MM.1S (cell line): ENCODE measurements around the gene SLC39A6.

Source experiments
- DNase-seq: peaks from one replicate; pipeline ENCODE4 v3.0.0-alpha.2; 2015
- H2AFZ ChIP-seq: fragments of 300-600 bp; sonication (generic); 2 replicates; pipeline ENCODE4 v1.6.0; 2016; ENCODE audit warnings: antibody characterized with exemption, low read length
- H3F3A ChIP-seq: fragments of 300-600 bp; sonication (generic); 2 replicates; pipeline ENCODE4 v1.6.1; 2016; ENCODE audit warnings: mild to moderate bottlenecking, antibody characterized with exemption, low read length, moderate library complexity, mixed read lengths; ENCODE audit not compliant: insufficient read depth
- H3K27ac ChIP-seq: fragments of 300-600 bp; sonication (generic); 2 replicates; pipeline ENCODE4 v1.5.1; 2016; ENCODE audit warnings: mild to moderate bottlenecking, low read length
- H3K27me3 ChIP-seq: fragments of 300-600 bp; sonication (generic); replicated peaks from 2 replicates; pipeline ENCODE4 v1.6.0; 2016; ENCODE audit warnings: low read length; ENCODE audit not compliant: insufficient read depth
- H3K36me3 ChIP-seq: fragments of 300-600 bp; sonication (generic); replicated peaks from 2 replicates; pipeline ENCODE4 v1.6.1; 2016; ENCODE audit warnings: mild to moderate bottlenecking, low read length, mixed read lengths; ENCODE audit not compliant: insufficient read depth
- H3K4me1 ChIP-seq: fragments of 300-600 bp; sonication (generic); 2 replicates; pipeline ENCODE4 v1.6.1; 2016; ENCODE audit warnings: low read length, mixed read lengths
- H3K4me2 ChIP-seq: fragments of 300-600 bp; sonication (generic); 2 replicates; pipeline ENCODE4 v1.6.0; 2016; ENCODE audit warnings: low read depth, low read length
- H3K4me3 ChIP-seq: fragments of 300-600 bp; sonication (generic); 2 replicates; pipeline ENCODE4 v1.5.1; 2016; ENCODE audit warnings: low read length, mixed read lengths
- H3K79me2 ChIP-seq: fragments of 300-600 bp; sonication (generic); 2 replicates; pipeline ENCODE4 v1.6.1; 2016; ENCODE audit warnings: mixed run types, low read length, mixed read lengths
- H3K9ac ChIP-seq: fragments of 300-600 bp; sonication (generic); 2 replicates; pipeline ENCODE4 v1.6.1; 2016; ENCODE audit warnings: low read length, mixed read lengths
- H3K9me2 ChIP-seq: fragments of 300-600 bp; sonication (generic); replicated peaks from 2 replicates; pipeline ENCODE4 v1.6.1; 2016; ENCODE audit warnings: mild to moderate bottlenecking, low read length, mixed read lengths; ENCODE audit not compliant: insufficient read depth
- H3K9me3 ChIP-seq: fragments of 300-600 bp; sonication (generic); replicated peaks from 2 replicates; pipeline ENCODE4 v1.6.1; 2016; ENCODE audit warnings: mild to moderate bottlenecking, low read length, mixed read lengths; ENCODE audit not compliant: insufficient read depth
- H4K20me1 ChIP-seq: fragments of 300-600 bp; sonication (generic); 2 replicates; pipeline ENCODE4 v1.6.1; 2016; ENCODE audit warnings: mild to moderate bottlenecking, low read length, moderate library complexity, mixed read lengths; ENCODE audit not compliant: insufficient read depth
- CTCF ChIP-seq: fragments of 300-600 bp; sonication (generic); IDR thresholded peaks from 2 replicates; pipeline ENCODE4 v1.5.1; 2016; ENCODE audit warnings: antibody characterized with exemption, low read length, mixed read lengths
- EZH2 ChIP-seq: fragments of 300-600 bp; sonication (generic); optimal IDR thresholded peaks from 2 replicates; pipeline ENCODE3; 2017; ENCODE audit warnings: low read depth, mild to moderate bottlenecking, antibody characterized with exemption, low read length, mixed read lengths
- EZH2phosphoT487 ChIP-seq: fragments of 300-600 bp; sonication (generic); IDR thresholded peaks from 2 replicates; pipeline ENCODE4 v1.6.1; 2018; ENCODE audit warnings: antibody characterized with exemption, low read length

Gene SLC39A6

GRCh38 chr18:36109737-36110136 lies 19.4 kb downstream of the SLC39A6 start:
- no peaks in the 10 kb centered on the region for H3K79me2 ChIP-seq
- H3K9me3 ChIP-seq, result no peaks in the 10 kb centered on the region
- no peak for DNase-seq
- no peak overlapping the region for H3K27ac ChIP-seq
- TF ChIP-seq CTCF (no peak), EZH2phosphoT487 (no peak), EZH2 (no peak)
- no peak overlapping the region for H2AFZ ChIP-seq
- H3K4me1 ChIP-seq, result no peaks in the 10 kb centered on the region
- H3K4me3 ChIP-seq, result no peak overlapping the region
- no peaks in the 10 kb centered on the region for H3K27me3 ChIP-seq
- no peaks in the 10 kb centered on the region for H3F3A ChIP-seq
- H3K4me2 ChIP-seq, result no peak overlapping the region
- H4K20me1 ChIP-seq, result no peaks in the 10 kb centered on the region
- H3K36me3 ChIP-seq, result no peaks in the 10 kb centered on the region; the same call in 1 of the 2 replicates
- no peak overlapping the region for H3K9ac ChIP-seq
- H3K9me2 ChIP-seq, result no peaks in the 10 kb centered on the region

- Histone ChIP-seq H2AFZ (no peak overlapping the region), H3K27me3 (no peaks in the 10 kb centered on the region), H3K9me2 (no peaks in the 10 kb centered on the region), H4K20me1 (no peaks in the 10 kb centered on the region), H3K4me1 (0 out of 2 replicates have a peak, but pooled peaks cover under 1% of the 10 kb centered on the region), H3K36me3 (no peaks in the 10 kb centered on the region; the same call in 1 of the 2 replicates), H3K79me2 (no peaks in the 10 kb centered on the region), H3F3A (no peaks in the 10 kb centered on the region), H3K4me2 (no peak overlapping the region), H3K9me3 (no peaks in the 10 kb centered on the region), H3K4me3 (no peak overlapping the region), H3K9ac (no peak overlapping the region), H3K27ac (no peak overlapping the region)
- TF ChIP-seq EZH2phosphoT487 (no peak), CTCF (no peak), EZH2 (no peak)
- DNase-seq, result no peak
These were observed 20.5 kb downstream of the SLC39A6 start for GRCh38 chr18:36108601-36109000.

GRCh38 chr18:36108196-36108595 lies 20.9 kb downstream of the SLC39A6 start:
- Histone ChIP-seq H3K27ac (no peak overlapping the region), H3K4me3 (no peak overlapping the region), H3K79me2 (no peaks in the 10 kb centered on the region), H3K36me3 (no peaks in the 10 kb centered on the region; the same call in 1 of the 2 replicates), H3K9me3 (no peaks in the 10 kb centered on the region), H4K20me1 (no peaks in the 10 kb centered on the region), H3K9me2 (no peaks in the 10 kb centered on the region), H2AFZ (no peak overlapping the region), H3K9ac (no peak overlapping the region), H3K4me2 (no peak overlapping the region), H3K4me1 (peaks cover 5% of the 10 kb centered on the region; the same call in 1 of the 2 replicates), H3F3A (no peaks in the 10 kb centered on the region), H3K27me3 (no peaks in the 10 kb centered on the region)
- DNase-seq, result no peak
- TF ChIP-seq EZH2phosphoT487 (no peak), CTCF (no peak), EZH2 (no peak)
